GM21515 (cell line): ENCODE results near the gene MAP2K5.

Experiments used
- ATAC-seq: cut with Tn5 transposase; IDR thresholded peaks from one replicate; pipeline ENCODE4 v1.9.1; 2021; ENCODE audit not compliant: unreplicated experiment

MAP2K5 gene

GRCh38 chr15:67556976-67557570 lies 14.6 kb downstream of the MAP2K5 start:
- no peak for ATAC-seq

GRCh38 chr15:67558502-67558901 lies 16.0 kb downstream of the MAP2K5 start:
- ATAC-seq: no peak

GRCh38 chr15:67559158-67559557 lies 16.7 kb downstream of the MAP2K5 start:
- no peak for ATAC-seq

GRCh38 chr15:67559576-67559975 lies 17.1 kb downstream of the MAP2K5 start:
- no peak for ATAC-seq

DNA sequence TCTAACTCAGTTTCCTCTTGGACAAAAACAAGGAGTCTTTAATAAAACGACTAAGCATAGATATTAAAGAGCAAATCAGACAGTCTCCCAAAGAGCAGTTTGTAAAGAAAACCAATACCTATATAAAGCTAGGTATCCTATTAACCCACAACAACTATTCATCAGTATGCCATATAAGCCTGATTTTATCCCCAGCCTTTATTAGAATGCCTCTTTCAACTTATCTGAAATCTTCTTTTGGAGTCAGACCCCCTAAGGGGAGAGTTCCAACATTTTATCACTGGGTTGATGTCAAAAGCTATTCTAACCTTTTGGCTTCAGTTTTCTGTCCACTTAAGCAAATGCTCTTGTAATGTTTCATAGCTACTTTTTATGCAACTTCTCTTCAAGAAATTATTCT lies 17.8 kb downstream of the MAP2K5 start:
- no peak for ATAC-seq

- ATAC-seq: no peak
These were observed 20.6 kb downstream of the MAP2K5 start for GRCh38 chr15:67563092-67563491.

DNA sequence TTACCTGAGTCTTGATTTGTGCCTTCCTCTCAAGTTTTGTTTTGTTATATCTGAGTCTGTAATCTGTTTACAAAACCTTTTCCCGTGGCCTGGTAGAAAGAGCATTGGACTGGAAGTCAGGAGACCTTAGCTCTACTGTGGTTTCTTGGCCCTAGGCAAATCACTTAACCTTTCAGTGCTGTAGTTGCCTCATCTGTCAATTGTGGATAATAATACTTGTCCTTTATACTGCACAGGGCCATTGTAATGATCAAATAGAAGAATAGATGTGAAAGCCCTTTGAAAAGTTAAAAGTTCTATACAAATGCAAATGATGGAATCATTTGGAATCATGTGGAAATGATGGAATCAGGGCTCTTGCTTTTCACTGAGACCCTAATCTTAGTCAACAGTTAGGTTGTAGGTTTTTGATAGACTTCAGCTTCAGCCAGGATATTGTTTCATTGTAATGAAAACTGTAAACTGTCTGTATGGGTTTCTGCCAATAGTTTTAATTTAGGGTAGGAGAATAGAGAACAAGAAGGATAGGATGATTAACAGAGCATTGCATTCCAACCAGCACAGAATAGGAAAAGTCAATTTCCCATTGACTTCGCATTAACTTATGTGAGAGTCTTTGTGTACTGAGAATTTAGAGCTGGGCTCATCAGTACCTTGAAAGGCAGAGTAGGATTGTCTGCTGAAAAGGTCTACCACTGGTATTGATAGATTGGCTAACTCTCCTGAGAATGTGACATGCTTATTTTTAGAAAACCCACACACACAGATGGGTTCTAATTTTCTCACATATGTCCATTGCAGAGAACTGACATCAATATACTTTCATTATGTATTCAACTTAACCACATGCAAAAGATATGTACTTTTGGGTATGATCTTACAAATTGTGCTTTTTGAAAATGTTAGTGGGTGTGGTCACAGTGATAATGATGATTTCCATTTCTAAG lies 21.8 kb downstream of the MAP2K5 start:
- ATAC-seq: peak; percentile 84

GRCh38 chr15:67564968-67565345 lies 22.5 kb downstream of the MAP2K5 start:
- ATAC-seq: peak; percentile 34

- no peak for ATAC-seq
These were observed 27.2 kb downstream of the MAP2K5 start for GRCh38 chr15:67569668-67570067.

DNA sequence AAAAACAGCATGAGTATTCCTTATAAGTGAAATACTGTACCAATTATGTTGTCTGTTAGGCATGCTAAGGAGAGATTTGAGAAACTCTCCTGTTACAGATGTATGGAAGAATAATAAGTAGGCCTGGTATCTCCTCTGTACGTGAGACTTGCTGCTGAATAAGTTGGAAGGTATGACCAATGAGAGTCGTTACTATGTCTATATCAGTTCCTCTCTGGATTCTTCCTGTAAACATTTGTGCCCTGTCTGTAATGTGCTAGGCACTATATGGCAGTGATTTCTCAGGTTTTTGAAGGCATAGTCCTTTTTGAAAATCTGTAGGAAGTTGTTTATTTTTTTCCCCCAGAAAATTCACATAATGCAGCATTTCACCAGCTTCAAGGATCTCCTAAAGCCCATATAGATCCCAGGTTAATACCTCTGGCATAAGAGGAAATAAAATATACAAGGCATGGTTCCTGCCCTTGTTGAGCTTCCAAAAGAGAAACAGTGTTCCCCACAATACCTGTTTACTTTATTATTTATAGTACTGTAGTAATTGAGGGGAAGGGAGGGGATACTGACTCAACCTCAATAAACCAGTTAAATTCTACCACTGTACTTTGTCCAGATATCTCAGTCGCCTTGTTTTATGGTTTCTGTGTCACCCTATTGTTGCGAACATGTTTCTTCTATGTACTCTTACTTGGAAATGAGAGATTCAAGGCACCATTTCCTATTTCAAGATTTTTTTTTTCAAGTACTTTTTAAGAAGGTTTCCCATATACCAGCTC lies 28.6 kb downstream of the MAP2K5 start:
- ATAC-seq: no peak

DNA sequence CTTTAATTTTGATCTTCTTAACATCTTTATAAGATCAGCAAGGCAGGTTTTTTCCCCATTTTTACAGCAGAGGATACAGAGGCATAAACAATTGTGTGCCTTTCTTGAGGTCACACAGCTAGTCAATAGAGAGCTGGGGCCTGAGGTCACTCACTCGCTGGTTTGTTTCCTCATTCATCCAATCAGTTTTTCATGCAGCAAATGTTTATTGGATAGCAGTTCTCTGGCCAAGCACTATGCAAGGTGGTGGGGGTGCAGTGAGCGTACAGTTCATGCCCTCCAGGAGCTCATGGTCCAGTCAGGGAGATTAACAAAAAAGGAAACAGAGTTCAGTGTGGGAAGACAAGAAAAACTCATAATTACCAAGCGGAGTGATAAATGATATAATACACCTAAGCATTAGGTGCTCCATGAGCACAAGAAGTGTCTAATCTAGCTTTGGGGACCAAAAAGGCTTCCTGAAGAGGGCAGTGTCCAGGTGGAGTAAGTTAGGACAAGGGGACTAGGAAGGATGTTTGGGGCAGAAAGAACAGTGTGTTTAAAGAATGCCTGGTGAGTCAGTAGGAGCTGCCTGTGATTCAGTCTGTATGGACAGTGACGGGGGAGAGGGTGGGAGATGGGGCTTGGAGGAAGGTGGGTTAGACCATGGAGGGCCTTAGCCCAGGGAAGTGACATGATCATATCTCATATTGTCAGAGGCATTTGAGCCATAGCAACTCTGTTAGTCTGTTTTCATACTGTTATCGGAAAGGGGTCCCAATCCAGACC lies 29.3 kb downstream of the MAP2K5 start:
- ATAC-seq: no peak

GRCh38 chr15:67573194-67573593 lies 30.7 kb downstream of the MAP2K5 start:
- no peak for ATAC-seq

- ATAC-seq: no peak
These were observed 32.6 kb downstream of the MAP2K5 start for GRCh38 chr15:67575039-67575502.

GRCh38 chr15:67578020-67578600 lies 35.6 kb downstream of the MAP2K5 start:
- no peak for ATAC-seq

GRCh38 chr15:67579164-67579563 lies 36.7 kb downstream of the MAP2K5 start:
- no peak for ATAC-seq

- ATAC-seq: no peak
These were observed 37.5 kb downstream of the MAP2K5 start for GRCh38 chr15:67579967-67580366.

DNA sequence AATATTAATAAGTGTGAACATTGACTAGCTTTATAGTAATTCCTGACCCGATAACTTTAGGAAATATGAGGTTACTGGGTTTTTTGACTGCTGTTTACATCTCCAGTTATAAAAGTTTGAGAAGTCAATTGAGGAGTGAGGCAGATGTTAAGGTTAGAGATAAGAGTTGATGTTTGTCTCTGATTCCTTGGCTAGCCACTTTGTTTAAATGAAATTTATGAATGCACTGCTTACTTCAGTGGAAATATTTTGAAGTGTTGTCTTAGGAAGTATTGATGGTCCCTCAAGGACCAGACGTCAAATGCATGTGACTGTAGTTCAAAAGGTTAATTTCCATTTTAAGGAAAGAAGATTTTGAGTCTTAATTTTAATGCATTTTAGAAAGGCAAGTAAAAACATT lies 41.7 kb downstream of the MAP2K5 start:
- ATAC-seq: no peak

DNA sequence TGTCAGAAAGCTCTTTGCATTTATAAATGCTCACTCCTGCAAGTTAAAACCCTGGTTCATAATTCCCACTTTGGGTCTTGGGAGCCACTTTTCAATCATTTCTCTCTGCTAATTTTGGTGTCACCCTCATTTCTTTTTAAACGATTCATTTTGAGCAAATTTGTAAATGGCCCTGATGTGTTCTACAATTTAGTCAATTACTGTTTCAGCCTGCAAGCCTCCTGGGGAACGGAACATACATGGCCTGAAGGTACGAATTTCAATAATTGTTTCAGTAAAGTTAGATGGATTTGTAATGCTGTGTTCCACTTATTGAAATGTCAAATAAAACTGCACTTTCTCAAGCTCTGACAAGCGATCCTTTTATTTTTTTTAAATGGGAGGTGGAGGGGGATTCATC lies 43.2 kb downstream of the MAP2K5 start:
- ATAC-seq: no peak

GRCh38 chr15:67587331-67587730 lies 44.8 kb downstream of the MAP2K5 start:
- no peak for ATAC-seq

GRCh38 chr15:67587754-67588153 lies 45.3 kb downstream of the MAP2K5 start:
- ATAC-seq: no peak
